CD4-positive, alpha-beta memory T cell (primary cell): Measurements from ENCODE around the gene HEG1. TPM values are rescaled to one million over a fixed set of nuclear protein-coding genes. Genes with fewer than 3 reads are reported as not detected.
"Not testable (repeated sequence)": the region's sequence is repeated elsewhere in the genome, so short reads cannot be mapped to it uniquely, and the experiment has no call there.

Experiments
- CTCF ChIA-PET: fragments of 350-600 bp; sonication (Branson Sonifier 250); formaldehyde crosslinking; loops from one replicate; lab custom pipeline; 2021; ENCODE audit warnings: inconsistent platforms; ENCODE audit not compliant: partially characterized antibody; lab: Charles Lee
- POLR2A ChIA-PET: fragments of 350-600 bp; sonication (Branson Sonifier 250); formaldehyde crosslinking; loops from one replicate; lab custom pipeline; 2021; ENCODE audit not compliant: partially characterized antibody; lab: Charles Lee
- DNase-seq, 5 donors: peaks; one replicate each; pipeline versions ENCODE4 v3.0.0 to v3.0.0-alpha.2; 2020 to 2022; ENCODE audit warnings: mixed read lengths in 1 of 5
- H3K27ac ChIP-seq: one replicate; pipeline ENCODE4 v1.7.0; 2013; ENCODE audit warnings: low read depth, low read length
- H3K27me3 ChIP-seq: 2 replicates; pipeline ENCODE4 v1.7.0; 2013; ENCODE audit warnings: mild to moderate bottlenecking, low read length, moderate library complexity; ENCODE audit not compliant: insufficient read depth
- H3K36me3 ChIP-seq: 2 replicates; pipeline ENCODE4 v1.7.0; 2013; ENCODE audit warnings: mild to moderate bottlenecking, low read length, moderate library complexity; ENCODE audit not compliant: insufficient read depth
- H3K4me1 ChIP-seq: 2 replicates; pipeline ENCODE4 v1.7.0; 2013; ENCODE audit warnings: mild to moderate bottlenecking, low read length, moderate library complexity; ENCODE audit not compliant: insufficient read depth
- H3K4me3 ChIP-seq, 2 donors: one replicate each; pipeline ENCODE4 v1.7.0; 2013; ENCODE audit warnings: low read length in 2 of 2, mild to moderate bottlenecking in 1 of 2
- H3K9me3 ChIP-seq, 2 donors: one replicate each; pipeline ENCODE4 v1.7.0; 2013; ENCODE audit warnings: low read length in 2 of 2, control low read depth in 1 of 2; ENCODE audit not compliant: control insufficient read depth in 1 of 2
- H3K27ac Mint-ChIP-seq, 7 donors: one replicate each; pipeline ENCODE4 v1.8.0; 2020 to 2021; ENCODE audit warnings: mixed read lengths in 7 of 7, mild to moderate bottlenecking in 6 of 7, inconsistent platforms in 3 of 7, moderate library complexity in 3 of 7
- H3K27me3 Mint-ChIP-seq, 2 donors: one replicate each; pipeline ENCODE4 v1.8.0; 2020 to 2021; ENCODE audit warnings: mixed read lengths in 2 of 2
- H3K36me3 Mint-ChIP-seq, 2 donors: one replicate each; pipeline ENCODE4 v1.8.0; 2020 to 2021; ENCODE audit warnings: mixed read lengths in 2 of 2, inconsistent platforms in 1 of 2, mild to moderate bottlenecking in 1 of 2
- H3K4me1 Mint-ChIP-seq, 4 donors: one replicate each; pipeline ENCODE4 v1.8.0; 2020 to 2021; ENCODE audit warnings: mixed read lengths in 4 of 4, mild to moderate bottlenecking in 1 of 4
- H3K4me3 Mint-ChIP-seq, 8 donors: one replicate each; pipeline ENCODE4 v1.8.0; 2020 to 2021; ENCODE audit warnings: mixed read lengths in 8 of 8, mild to moderate bottlenecking in 7 of 8, moderate library complexity in 6 of 8, inconsistent platforms in 3 of 8
- H3K9me3 Mint-ChIP-seq, 8 donors: one replicate each; pipeline ENCODE4 v1.8.0; 2020 to 2021; ENCODE audit warnings: mixed read lengths in 8 of 8, mild to moderate bottlenecking in 5 of 8, inconsistent platforms in 3 of 8, moderate library complexity in 1 of 8
- intact Hi-C: fragments of 100-400 bp; cut with micrococcal nuclease; formaldehyde crosslinking; loops from one replicate; pipeline ENCODE4 v1.15.1; 2023
- polyA plus RNA-seq, 2 donors: library from polyadenylated mRNA; unstranded; fragments of 300-500 nt; fragmentation: Illumina TruSeq; gene quantifications; one replicate each; pipeline ENCODE4 v1.2.3, GENCODE V29; 2021
- total RNA-seq, 2 experiments: library from RNA; stranded (reverse); gene quantifications; one replicate each; pipeline ENCODE4 v1.2.3, GENCODE V29; 2021

The HEG1 gene
- total and polyA plus RNA-seq, 4 experiments from 2014 or later, result 1.1 to 21.7 (median 12.5) TPM

GRCh38 chr3:124965413-124965812, 90.4 kb downstream of the HEG1 start:
- intact Hi-C loops, result no loop called here
- Mint-ChIP-seq H3K4me3 (no peak overlapping the region), H3K27me3 (no peaks in the 10 kb centered on the region), H3K4me1 (no peaks in the 10 kb centered on the region), H3K36me3 (peaks cover 21 to 24% of the 10 kb centered on the region in 2 donors), H3K27ac (no peak overlapping the region), H3K9me3 (no peaks in the 10 kb centered on the region)
- no peak overlapping the region for H3K27ac ChIP-seq
- ChIA-PET CTCF (no interaction called here), POLR2A (no interaction called here)
- no peaks in the 10 kb centered on the region for H3K27me3 ChIP-seq
- peaks cover 10% of the 10 kb centered on the region for H3K36me3 ChIP-seq
- no peak overlapping the region for H3K4me3 ChIP-seq
- no peaks in the 10 kb centered on the region for H3K4me1 ChIP-seq
- H3K9me3 ChIP-seq, result no peaks in the 10 kb centered on the region
- no peak for DNase-seq

DNA sequence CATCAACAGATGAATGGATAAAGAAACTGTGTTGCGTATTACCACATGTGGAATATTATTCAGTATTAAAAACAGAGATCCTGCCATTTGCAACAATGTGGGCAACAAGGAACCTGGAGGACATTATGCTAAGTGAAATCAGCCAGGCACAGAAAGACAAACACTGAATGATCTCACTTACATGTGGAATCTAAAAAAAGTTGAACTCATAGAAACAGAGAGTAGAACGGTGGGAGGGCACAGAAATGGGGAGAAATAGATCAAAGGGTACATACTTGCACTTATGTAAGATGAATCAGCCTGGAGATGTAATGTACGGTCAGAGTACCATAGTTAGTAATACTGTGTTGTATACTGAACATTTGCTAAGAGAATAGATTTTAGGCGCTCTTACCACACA, 91.4 kb downstream of the HEG1 start:
- H3K4me1 ChIP-seq, result no peaks in the 10 kb centered on the region
- ChIA-PET POLR2A (no interaction called here), CTCF (no interaction called here)
- Mint-ChIP-seq H3K9me3 (no peaks in the 10 kb centered on the region), H3K27ac (peak overlapping the region in 1 of 7 donors; percentile 1), H3K4me1 (no peaks in the 10 kb centered on the region), H3K27me3 (no peaks in the 10 kb centered on the region), H3K36me3 (peaks cover 12 to 14% of the 10 kb centered on the region in 2 donors), H3K4me3 (no peak overlapping the region)
- no peak for DNase-seq
- no peaks in the 10 kb centered on the region for H3K9me3 ChIP-seq
- intact Hi-C loops, result no loop called here
- no peak overlapping the region for H3K27ac ChIP-seq
- H3K4me3 ChIP-seq, result no peak overlapping the region
- H3K36me3 ChIP-seq, result peaks cover 3% of the 10 kb centered on the region
- H3K27me3 ChIP-seq, result no peaks in the 10 kb centered on the region

DNA sequence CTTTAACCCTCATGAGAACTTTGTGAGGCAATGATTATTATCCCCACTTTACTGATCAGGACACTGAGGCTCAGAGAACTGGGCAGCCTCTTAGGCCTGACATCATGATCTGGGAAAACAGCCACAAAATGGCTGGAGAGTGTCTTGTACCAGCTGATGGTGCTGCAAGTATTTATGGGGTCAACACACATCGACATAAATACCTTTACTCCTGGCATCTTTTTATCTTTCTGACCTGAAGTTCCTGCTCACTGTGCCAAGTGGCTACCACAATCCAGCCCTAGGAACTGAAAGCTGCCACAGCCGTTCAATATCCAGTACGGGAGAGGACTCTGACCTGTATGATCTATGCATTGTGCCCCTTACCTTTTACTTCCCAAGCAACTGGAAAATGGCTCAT, 92.0 kb downstream of the HEG1 start:
- H3K4me1 Mint-ChIP-seq, result no peaks in the 10 kb centered on the region
- intact Hi-C loops, result no loop called here
- Histone ChIP-seq H3K4me3 (no peak overlapping the region), H3K27me3 (no peaks in the 10 kb centered on the region), H3K27ac (no peak overlapping the region), H3K36me3 (no peaks in the 10 kb centered on the region), H3K9me3 (no peaks in the 10 kb centered on the region), H3K4me1 (no peaks in the 10 kb centered on the region)
- CTCF ChIA-PET, result no interaction called here
- POLR2A ChIA-PET, result no interaction called here
- no peak overlapping the region for H3K27ac Mint-ChIP-seq
- H3K27me3 Mint-ChIP-seq, result no peaks in the 10 kb centered on the region
- peaks cover 6 to 8% of the 10 kb centered on the region in 2 donors for H3K36me3 Mint-ChIP-seq
- DNase-seq, result no peak
- no peaks in the 10 kb centered on the region for H3K9me3 Mint-ChIP-seq
- no peak overlapping the region for H3K4me3 Mint-ChIP-seq

DNA sequence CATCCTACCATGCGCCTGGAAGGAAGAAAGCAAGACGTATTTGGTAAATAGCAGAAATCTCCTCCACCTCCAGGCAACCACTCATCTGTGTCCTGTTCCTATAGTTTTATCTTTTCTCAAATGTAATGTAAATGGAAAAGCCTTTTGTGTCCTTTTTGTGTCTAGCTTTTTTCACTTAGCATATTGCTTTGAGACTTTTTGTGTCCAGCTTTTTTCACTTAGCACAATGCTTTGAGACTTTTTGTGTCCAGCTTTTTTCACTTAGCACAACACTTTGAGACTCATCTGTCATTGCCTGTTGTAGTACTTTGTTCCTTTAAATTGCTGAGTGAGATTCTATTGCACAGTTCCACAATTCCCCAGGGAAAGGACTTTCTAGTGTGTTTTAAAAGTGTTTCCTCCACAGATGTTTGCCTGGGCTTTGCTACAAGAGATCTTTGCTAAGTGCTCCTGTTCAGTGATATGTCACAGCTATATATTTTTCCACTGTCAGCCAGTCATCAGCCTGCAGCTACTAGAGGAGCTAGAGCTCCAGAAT, 93.3 kb downstream of the HEG1 start:
- intact Hi-C loops, result no loop called here
- CTCF ChIA-PET, result no interaction called here
- no peak overlapping the region for H3K27ac ChIP-seq

GRCh38 chr3:124960698-124961097, 95.1 kb downstream of the HEG1 start:
- H3K4me1 Mint-ChIP-seq, result no peaks in the 10 kb centered on the region
- no peaks in the 10 kb centered on the region for H3K4me1 ChIP-seq
- H3K9me3 ChIP-seq, result no peaks in the 10 kb centered on the region
- no peaks in the 10 kb centered on the region for H3K27me3 ChIP-seq
- peaks cover 0 to 4% (median 2%) of the 10 kb centered on the region in 8 donors for H3K9me3 Mint-ChIP-seq
- peaks cover 0 to 2% of the 10 kb centered on the region in 2 donors for H3K27me3 Mint-ChIP-seq
- no peak overlapping the region for H3K27ac Mint-ChIP-seq
- no peak overlapping the region for H3K4me3 ChIP-seq
- CTCF ChIA-PET, result no interaction called here
- intact Hi-C loops, result no loop called here
- DNase-seq, result no peak
- H3K27ac ChIP-seq, result no peak overlapping the region
- H3K4me3 Mint-ChIP-seq, result no peak overlapping the region
- no peaks in the 10 kb centered on the region for H3K36me3 ChIP-seq
- peaks cover 0 to 4% of the 10 kb centered on the region in 2 donors for H3K36me3 Mint-ChIP-seq
- POLR2A ChIA-PET, result no interaction called here

More for the DNA sequence above, 93.3 kb downstream of the HEG1 start:
- H3K4me1 ChIP-seq, result no peaks in the 10 kb centered on the region
- H3K36me3 ChIP-seq, result no peaks in the 10 kb centered on the region
- Mint-ChIP-seq H3K27ac (no peak overlapping the region), H3K36me3 (peaks cover 0 to 4% of the 10 kb centered on the region in 2 donors), H3K4me3 (no peak overlapping the region), H3K4me1 (no peaks in the 10 kb centered on the region), H3K9me3 (no peaks in the 10 kb centered on the region), H3K27me3 (peaks cover 0 to 2% of the 10 kb centered on the region in 2 donors)
- no peaks in the 10 kb centered on the region for H3K9me3 ChIP-seq
- H3K27me3 ChIP-seq, result no peaks in the 10 kb centered on the region
- POLR2A ChIA-PET, result no interaction called here
- H3K4me3 ChIP-seq, result no peak overlapping the region
- no peak for DNase-seq

DNA sequence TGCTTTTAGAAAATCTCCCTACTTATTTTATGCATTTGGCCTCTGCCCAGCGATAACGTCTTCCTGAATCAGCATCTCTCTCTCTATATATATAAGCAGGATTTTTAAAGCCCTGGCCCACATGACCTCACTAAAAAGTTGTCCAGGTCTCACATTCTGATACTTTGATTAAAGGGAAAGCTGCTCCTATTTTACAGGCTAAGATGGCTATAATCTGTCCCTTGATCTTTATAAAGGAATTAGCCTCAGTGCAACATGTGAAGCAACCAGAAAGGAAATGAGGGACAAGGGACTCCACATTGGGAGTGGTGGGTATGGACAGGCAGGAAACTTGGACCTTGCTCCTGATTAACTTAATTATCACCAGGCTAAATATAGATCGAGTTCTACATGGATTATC, 95.7 kb downstream of the HEG1 start:
- Histone ChIP-seq H3K4me1 (no peaks in the 10 kb centered on the region), H3K27me3 (no peaks in the 10 kb centered on the region), H3K9me3 (no peaks in the 10 kb centered on the region), H3K36me3 (no peaks in the 10 kb centered on the region), H3K4me3 (no peak overlapping the region), H3K27ac (no peak overlapping the region)
- intact Hi-C loops, result no loop called here
- H3K4me3 Mint-ChIP-seq, result no peak overlapping the region
- H3K27ac Mint-ChIP-seq, result no peak overlapping the region
- peaks cover 0 to 8% of the 10 kb centered on the region in 2 donors for H3K36me3 Mint-ChIP-seq
- peaks cover 0 to 9% (median 2%) of the 10 kb centered on the region in 8 donors for H3K9me3 Mint-ChIP-seq
- H3K4me1 Mint-ChIP-seq, result no peaks in the 10 kb centered on the region
- POLR2A ChIA-PET, result no interaction called here
- DNase-seq, result no peak
- CTCF ChIA-PET, result no interaction called here
- H3K27me3 Mint-ChIP-seq, result peaks cover 2% of the 10 kb centered on the region in 2 donors

GRCh38 chr3:124957951-124958350, 97.8 kb downstream of the HEG1 start:
- H3K4me1 ChIP-seq, H3K4me3 ChIP-seq, H3K27me3 Mint-ChIP-seq, H3K9me3 ChIP-seq, DNase-seq, H3K27ac ChIP-seq, H3K27me3 ChIP-seq, intact Hi-C loops, H3K4me3 Mint-ChIP-seq, H3K9me3 Mint-ChIP-seq, CTCF ChIA-PET, POLR2A ChIA-PET, H3K27ac Mint-ChIP-seq, H3K4me1 Mint-ChIP-seq, H3K36me3 ChIP-seq, H3K36me3 Mint-ChIP-seq: not testable (repeated sequence)
